GM21717 (cell line): ENCODE results near the gene SIAH3.

Experiments
- ATAC-seq: cut with Tn5 transposase; IDR thresholded peaks from one replicate; pipeline ENCODE4 v1.9.1; 2021; ENCODE audit warnings: mild to moderate bottlenecking, moderate library complexity; ENCODE audit not compliant: unreplicated experiment

The SIAH3 gene

DNA sequence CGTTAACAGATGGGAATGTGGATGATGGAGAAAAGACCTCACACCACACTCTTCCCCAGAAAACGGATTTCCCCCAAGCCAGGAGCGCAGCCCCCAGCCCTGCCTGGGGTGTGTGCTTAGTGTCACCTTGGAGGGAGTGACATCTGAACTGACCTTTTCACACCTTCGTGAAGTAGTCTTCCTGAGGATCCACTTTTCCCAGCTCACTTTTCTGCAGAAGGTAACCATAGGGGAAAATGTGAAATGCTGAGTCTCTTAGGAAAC, 26.2 kb downstream of the SIAH3 start:
- no peak for ATAC-seq

- ATAC-seq: no peak
Observed at GRCh38 chr13:45823583-45823982, 28.0 kb downstream of the SIAH3 start.

- no peak for ATAC-seq
Observed at GRCh38 chr13:45821811-45822210, 29.7 kb downstream of the SIAH3 start.

DNA sequence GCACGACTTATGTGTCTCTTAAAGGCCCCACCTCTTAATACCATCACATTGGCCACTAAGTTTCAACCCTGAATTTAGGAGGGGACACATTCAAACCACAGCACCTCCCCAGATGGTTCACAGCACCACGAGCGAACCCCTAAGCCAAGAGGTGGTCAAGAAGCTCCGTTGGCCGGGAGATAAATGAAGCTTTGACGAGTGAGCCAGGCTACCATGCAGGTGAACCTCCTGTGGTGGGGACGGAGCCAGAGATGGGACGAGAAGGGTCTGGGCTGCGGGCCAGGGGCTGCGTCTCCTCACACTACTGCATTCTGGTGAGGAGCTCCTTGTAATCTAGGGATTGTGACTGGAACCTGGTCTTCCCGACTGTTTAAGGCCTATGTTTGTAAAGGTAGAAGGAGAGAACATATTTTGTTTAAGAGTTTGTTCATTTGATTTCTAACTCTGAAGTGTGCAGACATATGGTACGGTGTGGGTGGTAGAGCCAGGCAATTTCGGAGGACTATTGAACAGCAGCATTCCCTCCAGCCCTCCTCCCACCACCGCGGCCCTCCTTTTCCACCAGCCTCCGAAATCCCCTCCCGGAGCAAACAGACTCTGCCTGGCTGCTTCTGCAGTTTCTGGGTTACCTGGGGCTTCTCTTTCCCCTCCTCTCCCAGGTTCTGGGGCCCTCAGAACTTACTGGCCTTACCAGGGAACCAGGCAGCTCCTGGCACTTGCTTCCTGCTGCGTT, 31.3 kb downstream of the SIAH3 start:
- no peak for ATAC-seq

DNA sequence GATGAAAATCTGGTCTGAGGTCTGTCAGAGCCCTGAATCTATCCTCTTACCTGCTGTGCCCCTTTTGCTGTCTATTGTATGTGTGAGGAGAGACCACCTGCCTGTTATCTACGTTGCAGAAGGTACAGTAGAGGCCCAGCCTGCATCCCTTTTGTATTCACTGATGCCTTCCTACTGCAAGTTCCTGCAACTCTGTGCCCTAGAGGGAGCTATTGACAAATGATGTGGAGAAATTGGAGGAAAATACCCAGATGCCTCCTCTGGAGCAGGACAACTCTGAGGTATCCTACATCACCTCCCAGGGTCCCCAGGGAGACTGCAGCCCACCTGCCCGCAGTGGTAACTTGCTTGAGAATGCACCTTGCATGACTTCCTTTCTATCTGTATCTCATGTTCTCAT, 33.7 kb downstream of the SIAH3 start:
- no peak for ATAC-seq

GRCh38 chr13:45816427-45816826, 35.1 kb downstream of the SIAH3 start:
- ATAC-seq: no peak

GRCh38 chr13:45812695-45813372, 38.7 kb downstream of the SIAH3 start:
- ATAC-seq: no peak

GRCh38 chr13:45811891-45812694, 39.5 kb downstream of the SIAH3 start:
- ATAC-seq: no peak

DNA sequence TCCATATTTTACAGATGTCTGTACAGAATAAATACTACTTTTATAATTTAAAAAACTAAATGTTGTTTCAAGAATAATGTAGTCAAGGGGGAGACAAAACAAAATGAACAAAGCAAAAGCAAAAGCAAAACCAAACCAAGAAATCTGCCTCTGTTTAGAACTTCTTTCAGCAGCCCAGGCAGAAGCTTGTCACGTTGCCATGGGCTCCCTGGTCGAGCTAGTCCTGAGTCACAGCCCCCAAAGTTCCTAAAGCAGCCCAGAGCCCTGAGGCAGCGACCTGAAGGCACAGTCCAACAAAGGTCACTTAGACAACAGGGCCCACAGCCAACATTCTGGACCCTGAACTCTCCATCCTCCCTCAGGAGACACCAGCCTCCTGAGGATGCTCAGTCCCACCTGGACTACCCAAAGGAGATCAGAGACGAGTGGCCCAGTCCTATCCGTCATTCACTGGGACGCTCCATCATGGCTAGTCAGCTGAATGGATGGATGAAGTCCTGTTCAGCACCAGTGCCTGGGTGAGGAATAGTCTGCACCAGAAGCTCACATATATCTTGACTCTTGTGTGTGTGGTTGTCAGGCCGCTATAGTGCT, 41.7 kb downstream of the SIAH3 start:
- ATAC-seq: no peak

DNA sequence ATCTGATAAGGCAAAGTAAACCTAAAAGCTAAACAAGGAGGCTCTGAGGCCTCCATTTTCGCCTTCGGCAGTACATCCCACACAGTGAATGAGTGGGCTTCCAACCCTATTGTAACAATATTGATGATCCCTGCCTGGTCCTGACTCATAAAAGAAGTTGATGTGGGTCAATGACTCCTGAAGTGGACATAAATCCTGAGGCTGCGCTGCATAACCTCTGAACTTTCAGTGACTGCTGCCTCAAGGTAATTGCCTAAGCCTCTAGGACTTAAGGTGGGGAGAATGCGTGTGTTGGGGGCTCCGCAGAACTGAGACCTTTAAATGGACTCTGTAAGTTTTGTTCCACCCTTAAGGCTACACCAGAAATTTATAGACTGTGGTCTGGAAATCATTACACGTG, 42.6 kb downstream of the SIAH3 start:
- no peak for ATAC-seq

- ATAC-seq: no peak
Observed at GRCh38 chr13:45807520-45808099, 43.9 kb downstream of the SIAH3 start.

DNA sequence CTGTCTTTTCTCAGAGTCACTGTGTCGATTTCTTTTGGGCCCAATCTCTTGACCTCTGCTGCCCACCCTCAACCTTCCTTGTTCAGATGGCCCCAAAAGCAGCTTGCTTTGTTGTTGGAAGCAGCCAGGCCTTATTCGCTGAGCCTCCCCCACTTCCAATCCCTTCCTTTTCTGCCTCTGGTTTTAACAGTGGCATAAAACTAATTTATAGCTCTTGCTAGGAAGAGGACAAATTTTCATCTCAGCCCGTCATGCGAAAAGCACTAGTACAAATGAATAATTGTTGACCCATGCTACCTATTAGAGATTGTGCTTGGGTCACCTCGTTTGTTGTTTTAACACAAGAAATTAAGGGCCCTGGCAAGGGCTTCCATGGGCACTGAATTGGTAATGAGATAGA, 51.1 kb downstream of the SIAH3 start:
- ATAC-seq: no peak

- no peak for ATAC-seq
Observed at GRCh38 chr13:45799451-45799850, 52.1 kb downstream of the SIAH3 start.

DNA sequence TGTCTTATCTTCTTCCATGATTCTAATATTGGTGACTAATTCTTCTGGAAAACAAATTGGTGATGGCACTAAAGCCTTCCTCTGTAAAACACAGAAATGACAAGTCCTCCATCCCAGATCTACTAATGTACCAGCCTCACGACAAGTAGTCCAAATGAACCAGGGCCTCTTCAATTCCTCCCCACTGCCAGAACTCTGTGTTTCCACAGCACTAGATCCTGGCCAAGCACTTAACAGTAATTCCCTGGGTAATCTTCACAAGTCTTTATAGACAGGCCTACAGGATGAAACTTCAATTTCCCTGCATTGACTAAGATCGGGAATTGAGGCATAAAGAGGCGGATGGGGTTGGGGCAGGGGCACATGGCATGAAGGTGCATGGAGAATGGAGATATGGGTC, 52.7 kb downstream of the SIAH3 start:
- ATAC-seq: no peak

- no peak for ATAC-seq
Observed at GRCh38 chr13:45796426-45797235, 54.9 kb downstream of the SIAH3 start.

DNA sequence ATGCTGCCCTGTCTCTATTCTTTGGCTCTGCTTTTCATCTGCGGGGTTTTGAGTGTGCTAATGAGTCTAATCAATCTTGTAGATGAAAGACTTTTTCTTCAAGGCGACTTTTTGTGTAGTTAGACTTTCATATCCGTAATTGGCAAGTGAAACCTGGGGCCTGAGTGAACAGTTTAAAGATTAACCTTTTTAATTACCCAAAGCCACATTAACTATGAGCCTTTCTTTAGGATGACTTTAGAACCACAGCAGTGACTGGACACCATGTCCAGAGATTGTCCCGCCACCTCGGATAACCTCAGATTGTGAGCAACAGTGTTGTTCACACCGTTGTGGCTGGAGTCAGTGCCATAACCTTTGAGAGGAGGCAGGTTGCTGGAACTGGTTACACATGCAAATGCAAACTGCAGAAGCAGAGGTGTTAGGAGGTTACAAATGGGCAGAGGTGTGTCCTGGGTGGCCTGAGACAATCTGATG, 58.7 kb downstream of the SIAH3 start:
- ATAC-seq: no peak

DNA sequence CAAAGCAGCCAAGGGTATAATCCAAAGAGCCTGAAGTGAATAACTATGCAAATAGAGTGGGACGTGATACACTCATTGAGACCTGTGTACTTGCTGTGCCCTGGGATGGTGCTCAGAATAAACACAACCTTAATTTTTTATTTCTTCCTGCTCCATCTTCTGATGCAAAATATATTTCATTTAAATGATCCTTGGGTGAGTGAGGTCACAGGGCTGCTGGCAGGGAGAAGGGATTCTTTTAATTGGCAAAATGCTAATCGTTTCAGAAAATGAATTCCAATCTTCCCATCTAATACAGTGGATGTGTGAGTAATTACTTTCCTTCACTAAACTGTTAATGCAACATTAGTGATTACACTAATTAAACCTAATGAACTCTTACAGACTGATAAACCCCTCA, 63.5 kb downstream of the SIAH3 start:
- ATAC-seq: no peak

- no peak for ATAC-seq
Observed at GRCh38 chr13:45787346-45787745, 64.2 kb downstream of the SIAH3 start.

DNA sequence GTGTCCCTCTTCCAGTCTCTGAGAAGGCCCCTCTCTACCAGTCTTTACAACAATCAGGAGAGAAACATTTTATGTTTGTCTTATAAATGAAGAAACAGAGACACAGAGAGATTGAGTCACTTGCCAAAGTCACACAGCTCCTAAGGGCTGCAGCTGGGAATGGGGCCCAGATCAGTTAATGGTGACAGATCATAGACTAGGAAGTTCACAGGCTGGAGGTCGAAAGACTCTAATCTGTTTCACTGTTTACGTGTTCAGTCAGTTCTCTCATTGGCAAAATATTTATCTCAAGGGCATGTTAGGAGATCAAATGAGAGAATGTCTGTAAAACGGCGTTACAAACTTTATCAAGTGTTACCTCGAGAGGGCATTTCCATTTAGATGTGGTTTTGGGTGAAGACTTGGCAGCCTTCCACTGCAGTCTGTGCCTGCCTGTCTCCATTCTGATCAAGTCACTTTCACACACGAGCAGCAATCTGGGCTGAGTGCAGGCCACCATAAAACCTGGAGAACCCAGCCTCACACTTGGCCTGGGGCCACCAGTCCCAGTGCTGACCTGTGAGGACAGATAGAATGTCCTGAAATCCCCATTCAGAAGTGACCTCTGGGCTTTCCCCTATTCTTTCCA, 65.1 kb downstream of the SIAH3 start:
- ATAC-seq: no peak
